Natural killer cell (primary cell): ENCODE data around the gene GAB2. TPM values are rescaled to one million over a fixed set of nuclear protein-coding genes. Genes with fewer than 3 reads are reported as not detected.

Experiments used
- ATAC-seq, 3 donors: fragments of 150-1000 bp in 2 of 3; fragments of 200-7000 bp in 1 of 3; cut with Tn5 transposase; 1 replicate in 1 of 3; 2 replicates in 2 of 3; pipeline ENCODE4 v1.10.0; 2021; ENCODE audit warnings: mild to moderate bottlenecking in 2 of 3, moderate library complexity in 2 of 3
- DNase-seq, 2 donors: peaks; one replicate each; pipeline versions ENCODE4 v3.0.0 to v3.0.0-alpha.2; 2013 to 2021; ENCODE audit warnings: mixed read lengths in 1 of 2
- H3K27ac ChIP-seq: one replicate; pipeline ENCODE4 v1.5.1; 2013; ENCODE audit warnings: mild to moderate bottlenecking, low read length
- H3K27me3 ChIP-seq: one replicate; pipeline ENCODE4 v1.6.1; 2013; ENCODE audit warnings: low read length; ENCODE audit not compliant: control insufficient read depth, insufficient read depth
- H3K36me3 ChIP-seq: one replicate; pipeline ENCODE4 v1.6.1; 2013; ENCODE audit warnings: low read length; ENCODE audit not compliant: control insufficient read depth, insufficient read depth
- H3K4me1 ChIP-seq: one replicate; pipeline ENCODE4 v1.6.1; 2013; ENCODE audit warnings: low read length; ENCODE audit not compliant: control insufficient read depth, insufficient read depth
- H3K4me3 ChIP-seq: one replicate; pipeline ENCODE4 v1.5.1; 2013; ENCODE audit warnings: low read length
- H3K9me3 ChIP-seq: one replicate; pipeline ENCODE4 v1.6.1; 2013; ENCODE audit warnings: low read length; ENCODE audit not compliant: control insufficient read depth, insufficient read depth
- H3K27ac Mint-ChIP-seq, 2 donors: one replicate each; pipeline ENCODE4 v1.8.0; 2022; ENCODE audit warnings: mild to moderate bottlenecking in 2 of 2, mixed read lengths in 2 of 2, moderate library complexity in 1 of 2
- H3K27me3 Mint-ChIP-seq, 2 donors: one replicate each; pipeline ENCODE4 v1.8.0; 2022; ENCODE audit warnings: low read depth in 2 of 2, mixed read lengths in 2 of 2
- H3K36me3 Mint-ChIP-seq: one replicate; pipeline ENCODE4 v1.8.0; 2022; ENCODE audit warnings: mixed read lengths
- H3K4me1 Mint-ChIP-seq, 2 donors: one replicate each; pipeline ENCODE4 v1.8.0; 2022; ENCODE audit warnings: mixed read lengths in 2 of 2
- H3K4me3 Mint-ChIP-seq: one replicate; pipeline ENCODE4 v1.8.0; 2022; ENCODE audit warnings: mild to moderate bottlenecking, moderate library complexity, mixed read lengths
- H3K9me3 Mint-ChIP-seq, 2 donors: one replicate each; pipeline ENCODE4 v1.8.0; 2022; ENCODE audit warnings: mixed read lengths in 2 of 2
- WGBS: methylation state at CpG from one replicate; pipeline ENCODE4 v1.1.7; 2013; ENCODE audit warnings: missing lambda C conversion rate; ENCODE audit not compliant: insufficient coverage; 5-methylcytosine and 5-hydroxymethylcytosine counted together
- intact Hi-C: fragments of 100-400 bp; cut with micrococcal nuclease; formaldehyde crosslinking; loops from one replicate; pipeline ENCODE4 v1.14.2; 2022
- total RNA-seq, 4 donors: library from RNA; stranded (reverse); fragments of 120-200 nt in 1 of 4; gene quantifications; one replicate each; pipeline versions ENCODE4 v1.2.3 to v1.2.4, GENCODE V29; 2013 to 2022
- TF ChIP-seq, protein P1 (sequence below): fragments of 200-600 bp; IDR thresholded peaks from one replicate; pipeline ENCODE4 v1.8.0; 2022; ENCODE audit warnings: antibody characterized with exemption

The GAB2 gene
- total RNA-seq, 3 donors from 2014 or later (not counting 1 experiment from before 2014, with no cell fraction given): 4.3 to 58.4 (median 8.1) TPM

DNA sequence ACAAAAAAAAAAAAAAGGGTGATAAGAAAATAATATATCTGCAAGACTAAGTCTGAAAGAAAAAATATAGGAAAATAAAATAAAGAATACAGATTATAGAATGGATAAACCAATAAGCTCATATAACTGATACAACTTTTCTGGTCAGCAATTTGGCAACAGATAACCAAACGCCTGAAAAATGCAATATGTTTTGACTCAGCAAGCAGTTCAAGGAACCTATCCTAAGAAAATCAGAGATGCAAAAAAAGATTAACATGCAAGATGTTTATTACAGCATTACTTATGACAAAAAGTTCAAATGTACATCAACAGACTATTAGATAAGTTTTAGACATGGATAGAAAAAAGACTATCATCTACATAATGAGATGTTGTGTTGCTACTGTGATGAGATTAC is 27.1 kb upstream of the GAB2 start:
- peaks cover 6% of the 10 kb centered on the region for H3K36me3 Mint-ChIP-seq
- TF ChIP-seq, protein P1, sequence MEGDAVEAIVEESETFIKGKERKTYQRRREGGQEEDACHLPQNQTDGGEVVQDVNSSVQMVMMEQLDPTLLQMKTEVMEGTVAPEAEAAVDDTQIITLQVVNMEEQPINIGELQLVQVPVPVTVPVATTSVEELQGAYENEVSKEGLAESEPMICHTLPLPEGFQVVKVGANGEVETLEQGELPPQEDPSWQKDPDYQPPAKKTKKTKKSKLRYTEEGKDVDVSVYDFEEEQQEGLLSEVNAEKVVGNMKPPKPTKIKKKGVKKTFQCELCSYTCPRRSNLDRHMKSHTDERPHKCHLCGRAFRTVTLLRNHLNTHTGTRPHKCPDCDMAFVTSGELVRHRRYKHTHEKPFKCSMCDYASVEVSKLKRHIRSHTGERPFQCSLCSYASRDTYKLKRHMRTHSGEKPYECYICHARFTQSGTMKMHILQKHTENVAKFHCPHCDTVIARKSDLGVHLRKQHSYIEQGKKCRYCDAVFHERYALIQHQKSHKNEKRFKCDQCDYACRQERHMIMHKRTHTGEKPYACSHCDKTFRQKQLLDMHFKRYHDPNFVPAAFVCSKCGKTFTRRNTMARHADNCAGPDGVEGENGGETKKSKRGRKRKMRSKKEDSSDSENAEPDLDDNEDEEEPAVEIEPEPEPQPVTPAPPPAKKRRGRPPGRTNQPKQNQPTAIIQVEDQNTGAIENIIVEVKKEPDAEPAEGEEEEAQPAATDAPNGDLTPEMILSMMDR: no peak
- H3K9me3 Mint-ChIP-seq: no peaks in the 10 kb centered on the region
- H3K4me1 Mint-ChIP-seq: no peaks in the 10 kb centered on the region
- DNase-seq (no peak), ATAC-seq (no peak)
- H3K36me3 ChIP-seq: peaks cover 7% of the 10 kb centered on the region
- H3K27ac ChIP-seq: no peak overlapping the region
- no peak overlapping the region for H3K4me3 ChIP-seq
- H3K4me3 Mint-ChIP-seq: no peak overlapping the region
- WGBS: 85% methylated on average over 1 of the region's 1 CpG
- H3K27ac Mint-ChIP-seq: no peak overlapping the region
- H3K27me3 ChIP-seq: no peaks in the 10 kb centered on the region
- no peaks in the 10 kb centered on the region for H3K27me3 Mint-ChIP-seq
- H3K9me3 ChIP-seq: no peaks in the 10 kb centered on the region
- intact Hi-C loops: no loop called here
- no peaks in the 10 kb centered on the region for H3K4me1 ChIP-seq

DNA sequence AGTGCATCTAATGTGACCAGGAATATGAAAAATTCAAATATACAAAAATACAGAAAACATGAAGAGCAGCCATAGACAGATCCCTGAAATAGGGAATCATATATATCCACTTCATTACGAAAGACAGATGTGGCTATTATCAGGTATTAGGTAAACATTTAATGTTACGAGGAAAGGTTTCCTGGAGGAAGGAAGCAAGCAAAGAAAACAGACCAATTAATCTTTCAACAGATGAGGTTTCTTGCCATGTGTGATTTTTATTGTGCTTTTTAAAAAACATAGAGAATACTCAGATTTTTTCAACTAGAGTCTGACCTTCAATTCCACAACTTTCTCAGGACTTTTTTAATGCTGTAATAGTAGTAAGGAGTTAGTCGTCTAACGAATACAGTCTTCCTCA is 24.3 kb upstream of the GAB2 start:
- no peaks in the 10 kb centered on the region for H3K9me3 ChIP-seq
- H3K36me3 ChIP-seq: peaks cover 7% of the 10 kb centered on the region
- intact Hi-C loops: no loop called here
- Mint-ChIP-seq H3K4me3 (no peak overlapping the region), H3K9me3 (no peaks in the 10 kb centered on the region), H3K27ac (no peak overlapping the region), H3K27me3 (no peaks in the 10 kb centered on the region), H3K4me1 (no peaks in the 10 kb centered on the region), H3K36me3 (peaks cover 12% of the 10 kb centered on the region)
- H3K4me1 ChIP-seq: peaks cover 3% of the 10 kb centered on the region
- ATAC-seq (no peak), DNase-seq (no peak)
- H3K27me3 ChIP-seq: no peaks in the 10 kb centered on the region
- no peak overlapping the region for H3K4me3 ChIP-seq
- no CpG with 5 or more reads among the region's 4 CpGs for WGBS
- TF ChIP-seq, protein P1: no peak
- no peak overlapping the region for H3K27ac ChIP-seq

DNA sequence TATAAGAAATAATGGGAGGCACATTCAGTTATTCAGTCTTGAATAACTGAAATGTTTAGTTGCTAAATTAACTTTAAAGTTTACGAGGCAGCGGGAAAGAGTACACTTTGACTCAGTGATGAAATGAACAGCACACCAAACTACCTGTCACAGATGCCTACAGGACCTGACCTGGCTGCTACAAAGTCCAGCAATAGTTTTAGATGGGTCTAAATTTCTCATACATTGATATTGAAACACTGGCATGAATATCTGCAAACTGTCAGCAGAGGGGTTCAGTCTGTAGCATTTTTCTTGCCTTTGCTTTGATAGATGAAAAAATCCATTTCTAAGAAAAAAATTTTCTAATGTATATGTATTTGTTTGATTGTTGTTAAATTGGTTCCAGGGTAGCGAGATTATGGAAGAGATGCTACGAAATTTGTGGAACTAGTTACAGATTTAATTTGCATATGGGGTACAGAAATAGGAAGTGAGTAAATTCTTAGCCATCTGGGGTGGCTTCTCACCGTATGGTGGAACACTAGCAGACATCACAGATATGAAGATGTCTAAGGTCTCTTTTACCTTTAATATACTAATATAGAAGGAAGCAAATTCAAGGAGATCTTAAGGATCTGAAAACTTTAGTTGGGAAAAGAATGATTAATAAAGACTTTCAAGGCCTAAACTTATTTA is 20.8 kb upstream of the GAB2 start:
- peaks cover 6% of the 10 kb centered on the region for H3K36me3 ChIP-seq
- Mint-ChIP-seq H3K9me3 (no peaks in the 10 kb centered on the region), H3K27me3 (no peaks in the 10 kb centered on the region), H3K4me3 (no peak overlapping the region), H3K27ac (no peak overlapping the region), H3K4me1 (no peaks in the 10 kb centered on the region), H3K36me3 (peaks cover 12% of the 10 kb centered on the region)
- H3K27me3 ChIP-seq: no peaks in the 10 kb centered on the region
- no peak for DNase-seq
- H3K27ac ChIP-seq: no peak overlapping the region
- no peaks in the 10 kb centered on the region for H3K9me3 ChIP-seq
- no peak overlapping the region for H3K4me3 ChIP-seq
- intact Hi-C loops: no loop called here
- H3K4me1 ChIP-seq: peaks cover 3% of the 10 kb centered on the region
- WGBS: 71% methylated on average over 3 of the region's 5 CpGs
- TF ChIP-seq, protein P1: no peak
- ATAC-seq: no peak

DNA sequence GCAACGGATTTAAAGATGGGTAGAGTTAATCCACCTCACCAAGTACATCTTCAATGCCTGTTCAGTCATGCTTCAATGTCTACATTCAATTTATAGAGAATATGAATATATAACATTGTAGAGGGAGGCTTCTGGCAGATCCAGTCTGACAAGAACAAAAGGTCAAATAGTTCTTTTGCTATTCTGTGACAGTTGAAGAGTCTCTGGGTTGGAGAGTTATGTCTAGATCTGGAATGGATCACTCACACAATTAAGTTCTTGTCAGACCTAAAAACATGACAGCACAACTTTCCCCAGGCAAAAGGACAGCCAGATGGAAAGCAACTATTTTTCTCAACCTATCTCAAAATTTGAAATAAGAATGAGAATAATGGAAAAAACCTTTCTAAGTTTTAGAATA is 15.3 kb upstream of the GAB2 start:
- WGBS: no CpG with 5 or more reads among the region's 1 CpG
- TF ChIP-seq, protein P1: no peak
- intact Hi-C loops: no loop called here
- H3K4me3 ChIP-seq: no peak overlapping the region
- Mint-ChIP-seq H3K27me3 (no peaks in the 10 kb centered on the region), H3K9me3 (no peaks in the 10 kb centered on the region), H3K27ac (no peak overlapping the region), H3K4me1 (no peaks in the 10 kb centered on the region), H3K36me3 (peaks cover 6% of the 10 kb centered on the region), H3K4me3 (no peak overlapping the region)
- no peaks in the 10 kb centered on the region for H3K9me3 ChIP-seq
- ATAC-seq (no peak), DNase-seq (no peak)
- H3K27me3 ChIP-seq: no peaks in the 10 kb centered on the region
- H3K36me3 ChIP-seq: no peaks in the 10 kb centered on the region
- H3K27ac ChIP-seq: no peak overlapping the region
- peaks cover under 1% of the 10 kb centered on the region for H3K4me1 ChIP-seq
